Ovary (tissue), 9 donors: Measurements from ENCODE around the gene TLX2. TPM values are rescaled to one million over a fixed set of nuclear protein-coding genes. Genes with fewer than 3 reads are reported as not detected.

Source experiments
- DNase-seq, 5 donors: peaks; one replicate each; pipeline ENCODE4 v3.0.0-alpha.2; 2019 to 2020
- H3K27ac ChIP-seq, 2 donors: fragments of 200-600 bp; one replicate each; pipeline versions ENCODE4 v1.5.1 to v1.8.0; 2019 to 2022
- H3K27me3 ChIP-seq: fragments of 200-600 bp; one replicate; pipeline ENCODE4 v1.8.0; 2022
- H3K36me3 ChIP-seq: fragments of 200-600 bp; sonication (generic); one replicate; pipeline ENCODE4 v1.5.1; 2019
- H3K4me1 ChIP-seq: one replicate; pipeline ENCODE4 v1.8.1; 2013; ENCODE audit warnings: mild to moderate bottlenecking, moderate library complexity; ENCODE audit not compliant: insufficient read depth
- H3K4me3 ChIP-seq: fragments of 200-600 bp; sonication (generic); one replicate; pipeline ENCODE4 v1.5.1; 2017
- H3K9me3 ChIP-seq, 2 donors: fragments of 200-600 bp in 1 of 2; sonication (generic) in 1 of 2; one replicate each; pipeline versions ENCODE4 v1.5.1 to v1.8.1; 2013 to 2019; ENCODE audit warnings: mild to moderate bottlenecking in 1 of 2, moderate library complexity in 1 of 2
- EP300 ChIP-seq: sonication (generic); formaldehyde crosslinking; IDR thresholded peaks from one replicate; pipeline ENCODE4 v1.6.1; 2017; ENCODE audit warnings: antibody characterized with exemption
- POLR2A ChIP-seq: fragments of 450-650 bp; IDR thresholded peaks from one replicate; pipeline ENCODE4 v1.6.1; 2017; ENCODE audit warnings: antibody characterized with exemption, mild to moderate bottlenecking, moderate library complexity
- WGBS, 3 donors: extraction: QIAGEN DNeasy Blood & Tissue Kit in 1 of 3; methylation state at CpG; one replicate each; pipeline versions ENCODE4 v1.1.5 to v1.1.7; 2013 to 2017; 5-methylcytosine and 5-hydroxymethylcytosine counted together
- intact Hi-C, 4 donors: fragments of 100-400 bp; cut with DNase I; formaldehyde crosslinking; loops; one replicate each; pipeline versions ENCODE4 v1.11.0 to v1.15.1; 2022 to 2023
- polyA plus RNA-seq, 2 donors: library from polyadenylated mRNA; stranded (reverse); fragments of 200-250 nt in 1 of 2; fragments of 350-450 nt in 1 of 2; fragmentation: Illumina TruSeq in 1 of 2; extraction: RNeasy Lipid Tissue Mini Kit (QIAGEN cat#74804) in 1 of 2; gene quantifications; one replicate each; pipeline ENCODE4 v1.2.3, GENCODE V29; 2013 to 2014
- total RNA-seq, 7 donors: library from RNA; depleted of rRNA in 2 of 7; stranded (reverse); fragments of >200 nt in 2 of 7; fragmentation: NEBNext Ultra II Directional in 3 of 7; extraction: Animal tissue kit (Norgen Biotek cat#: 25700) in 3 of 7; gene quantifications; one replicate each; pipeline versions ENCODE4 v1.1.0 to v1.2.4, GENCODE V29; 2016 to 2023
- TF ChIP-seq, protein P1 (sequence below), 3 donors: fragments of 450-650 bp in 2 of 3; fragments of 200-600 bp in 1 of 3; IDR thresholded peaks; one replicate each; pipeline versions ENCODE4 v1.5.1 to v1.8.0; 2016 to 2022; ENCODE audit warnings: antibody characterized with exemption in 3 of 3, mild to moderate bottlenecking in 1 of 3
- donor health status: DM: no; HTN: no; CAD: no; lungs with moderate emphysema.
- donor health status: DM: no; HTN: no; CAD: no.
- donor health status: Bipolar disorder and iron deficiency.
- donor health status: DM: yes; HTN: yes; CAD: no.
- donor health status: DM: no; HTN: no; CAD: no.
- donor health status: DM: yes; HTN: yes; CAD: no.

The TLX2 gene
- total and polyA plus RNA-seq, 9 donors: not detected

DNA sequence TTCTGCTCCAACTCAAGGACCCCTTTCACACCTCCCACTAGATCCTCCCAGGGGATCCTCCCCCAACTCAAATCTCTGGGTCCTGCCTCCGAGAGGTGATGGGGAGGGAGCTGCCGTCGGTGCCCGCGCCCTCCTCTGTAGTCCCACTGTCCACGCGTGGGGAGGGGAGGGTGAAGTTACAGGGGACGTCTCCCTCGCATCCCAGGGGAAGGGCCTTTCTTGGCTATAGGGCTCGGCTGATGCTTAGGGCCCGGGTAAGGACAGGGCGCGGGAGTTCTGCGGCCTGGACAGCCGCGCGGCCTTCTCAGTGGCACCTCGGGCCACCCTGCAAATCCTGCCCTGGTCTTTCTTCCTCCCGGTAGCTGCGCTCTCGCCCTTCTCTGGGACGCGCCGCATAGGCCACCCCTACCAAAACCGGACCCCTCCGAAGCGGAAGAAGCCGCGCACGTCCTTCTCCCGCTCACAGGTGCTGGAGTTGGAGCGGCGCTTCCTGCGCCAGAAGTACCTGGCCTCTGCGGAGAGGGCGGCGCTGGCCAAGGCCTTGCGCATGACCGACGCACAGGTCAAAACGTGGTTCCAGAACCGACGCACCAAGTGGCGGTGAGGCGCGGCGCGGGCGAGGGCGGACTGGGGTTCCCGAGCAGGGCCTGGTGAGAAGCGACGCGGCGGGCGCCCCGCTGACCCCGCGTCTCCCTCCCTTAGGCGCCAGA is 1.2 kb downstream of the TLX2 start:
- H3K36me3 ChIP-seq: no peaks in the 10 kb centered on the region
- peaks cover 18% of the 10 kb centered on the region for H3K27me3 ChIP-seq
- H3K9me3 ChIP-seq: no peaks in the 10 kb centered on the region
- WGBS, 3 donors: 3 to 4% (median 4%) methylated on average over 30 to 60 of the region's 60 CpGs
- no peak overlapping the region for H3K27ac ChIP-seq
- TF ChIP-seq EP300 (no peak), POLR2A (no peak)
- TF ChIP-seq, protein P1, sequence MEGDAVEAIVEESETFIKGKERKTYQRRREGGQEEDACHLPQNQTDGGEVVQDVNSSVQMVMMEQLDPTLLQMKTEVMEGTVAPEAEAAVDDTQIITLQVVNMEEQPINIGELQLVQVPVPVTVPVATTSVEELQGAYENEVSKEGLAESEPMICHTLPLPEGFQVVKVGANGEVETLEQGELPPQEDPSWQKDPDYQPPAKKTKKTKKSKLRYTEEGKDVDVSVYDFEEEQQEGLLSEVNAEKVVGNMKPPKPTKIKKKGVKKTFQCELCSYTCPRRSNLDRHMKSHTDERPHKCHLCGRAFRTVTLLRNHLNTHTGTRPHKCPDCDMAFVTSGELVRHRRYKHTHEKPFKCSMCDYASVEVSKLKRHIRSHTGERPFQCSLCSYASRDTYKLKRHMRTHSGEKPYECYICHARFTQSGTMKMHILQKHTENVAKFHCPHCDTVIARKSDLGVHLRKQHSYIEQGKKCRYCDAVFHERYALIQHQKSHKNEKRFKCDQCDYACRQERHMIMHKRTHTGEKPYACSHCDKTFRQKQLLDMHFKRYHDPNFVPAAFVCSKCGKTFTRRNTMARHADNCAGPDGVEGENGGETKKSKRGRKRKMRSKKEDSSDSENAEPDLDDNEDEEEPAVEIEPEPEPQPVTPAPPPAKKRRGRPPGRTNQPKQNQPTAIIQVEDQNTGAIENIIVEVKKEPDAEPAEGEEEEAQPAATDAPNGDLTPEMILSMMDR (IDR thresholded peaks at IDR 0.05): no peak
- DNase-seq: no peak
- intact Hi-C loops: no loop called here
- H3K4me1 ChIP-seq: peaks cover 3% of the 10 kb centered on the region
- H3K4me3 ChIP-seq: no peak overlapping the region

DNA sequence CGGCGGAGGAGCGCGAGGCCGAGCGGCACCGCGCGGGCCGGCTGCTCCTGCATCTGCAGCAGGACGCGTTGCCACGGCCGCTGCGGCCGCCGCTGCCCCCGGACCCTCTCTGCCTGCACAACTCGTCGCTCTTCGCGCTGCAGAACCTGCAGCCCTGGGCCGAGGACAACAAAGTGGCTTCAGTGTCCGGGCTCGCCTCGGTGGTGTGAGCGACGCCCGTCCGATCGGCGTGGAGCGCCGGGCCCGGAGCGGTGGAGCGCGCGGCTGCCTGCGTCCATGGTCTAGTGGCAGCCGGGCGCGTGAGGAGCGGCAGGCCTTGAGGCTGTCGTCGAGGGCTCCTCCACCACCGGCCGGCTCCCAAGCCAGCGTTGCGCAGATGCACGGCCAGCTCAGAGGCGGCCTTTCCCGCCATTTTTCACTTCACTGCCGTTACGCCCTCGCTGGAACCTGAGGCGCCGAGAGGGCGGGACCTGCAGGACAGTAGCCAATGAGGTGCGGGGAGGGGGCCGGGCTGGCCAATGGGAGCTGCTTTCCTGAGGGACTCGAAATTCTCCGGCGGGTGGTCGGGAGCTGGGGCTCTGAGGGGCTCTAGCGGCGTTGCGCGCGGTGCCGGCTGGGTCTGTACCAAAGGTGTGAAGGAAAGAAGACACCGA is 1.9 kb downstream of the TLX2 start:
- TF ChIP-seq EP300 (no peak), POLR2A (no peak)
- TF ChIP-seq, protein P1 (IDR thresholded peaks at IDR 0.05): no peak
- Histone ChIP-seq H3K36me3 (no peaks in the 10 kb centered on the region), H3K27me3 (peaks cover 18% of the 10 kb centered on the region), H3K9me3 (no peaks in the 10 kb centered on the region), H3K27ac (no peak overlapping the region), H3K4me3 (no peak overlapping the region), H3K4me1 (peaks cover 3% of the 10 kb centered on the region)
- no peak for DNase-seq
- WGBS, 3 donors: 1 to 6% (median 2%) methylated on average over 35 to 72 of the region's 72 CpGs
- intact Hi-C loops: no loop called here

DNA sequence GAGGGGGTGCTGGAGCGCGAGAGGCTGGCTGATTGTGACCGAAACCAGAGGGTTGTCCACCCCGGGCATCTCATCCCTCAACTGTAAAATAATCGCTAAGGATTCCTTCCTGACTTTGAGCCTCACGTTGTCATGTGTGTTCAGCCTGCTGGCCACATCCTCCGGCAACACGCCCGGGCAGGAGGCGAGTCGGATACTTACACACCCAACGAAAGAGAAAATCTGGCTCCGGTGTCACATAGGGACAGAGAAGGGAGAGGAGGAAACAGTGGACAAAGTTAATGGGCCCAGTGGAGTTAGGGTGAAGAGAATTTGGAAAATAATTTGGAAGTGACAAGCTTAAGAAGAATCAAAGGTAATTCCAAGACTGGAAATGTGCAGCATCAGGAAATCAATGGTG is 2.4 kb downstream of the TLX2 start:
- no peak for DNase-seq
- Histone ChIP-seq H3K36me3 (no peaks in the 10 kb centered on the region), H3K27me3 (peaks cover 18% of the 10 kb centered on the region), H3K4me3 (no peak overlapping the region), H3K27ac (no peak overlapping the region), H3K4me1 (peaks cover 3% of the 10 kb centered on the region), H3K9me3 (no peaks in the 10 kb centered on the region)
- TF ChIP-seq, protein P1 (IDR thresholded peaks at IDR 0.05): no peak
- no peak for TF ChIP-seq POLR2A
- TF ChIP-seq EP300: no peak
- WGBS, 3 donors: 52 to 63% (median 61%) methylated on average over 13 of the region's 13 CpGs
- intact Hi-C loops: no loop called here

DNA sequence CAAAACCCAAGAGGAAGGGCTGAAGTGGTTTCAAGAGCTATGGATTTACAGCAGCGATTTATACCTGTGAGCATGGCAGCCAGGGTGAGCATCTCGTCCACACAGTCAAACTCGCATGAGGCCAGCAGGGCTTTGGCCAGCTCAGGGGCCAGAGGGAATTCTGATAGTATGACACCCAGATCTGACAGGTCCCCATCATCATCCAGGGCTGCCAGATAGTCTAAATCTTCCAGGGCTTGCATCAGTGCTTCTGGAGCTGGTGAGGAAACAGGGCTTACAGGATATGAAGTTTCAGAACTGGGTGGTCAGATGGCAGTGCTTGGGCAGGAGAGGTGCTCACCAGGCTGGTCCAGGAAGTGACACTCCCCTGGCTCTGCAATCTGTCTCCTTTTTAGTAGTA is 8.3 kb downstream of the TLX2 start:
- H3K4me1 ChIP-seq: no peaks in the 10 kb centered on the region
- H3K4me3 ChIP-seq: no peak overlapping the region
- 67 to 76% (median 69%) methylated on average over 3 of the region's 3 CpGs for WGBS, 3 donors
- TF ChIP-seq, protein P1 (IDR thresholded peaks at IDR 0.05): no peak
- TF ChIP-seq EP300: no peak
- TF ChIP-seq POLR2A: no peak
- H3K27me3 ChIP-seq: no peaks in the 10 kb centered on the region
- H3K9me3 ChIP-seq: no peaks in the 10 kb centered on the region
- H3K27ac ChIP-seq: no peak overlapping the region
- no peak for DNase-seq
- H3K36me3 ChIP-seq: no peaks in the 10 kb centered on the region
- intact Hi-C loops: no loop called here
